SIG-M5 (cell line): ENCODE results near the gene ATP7B.

Source experiments
- DNase-seq: peaks from one replicate; lab custom pipeline; 2025; lab: John Stamatoyannopoulos, UW

ATP7B gene

GRCh38 chr13:51978796-51979556 is 32.3 kb downstream of the ATP7B start:
- DNase-seq: no peak

DNA sequence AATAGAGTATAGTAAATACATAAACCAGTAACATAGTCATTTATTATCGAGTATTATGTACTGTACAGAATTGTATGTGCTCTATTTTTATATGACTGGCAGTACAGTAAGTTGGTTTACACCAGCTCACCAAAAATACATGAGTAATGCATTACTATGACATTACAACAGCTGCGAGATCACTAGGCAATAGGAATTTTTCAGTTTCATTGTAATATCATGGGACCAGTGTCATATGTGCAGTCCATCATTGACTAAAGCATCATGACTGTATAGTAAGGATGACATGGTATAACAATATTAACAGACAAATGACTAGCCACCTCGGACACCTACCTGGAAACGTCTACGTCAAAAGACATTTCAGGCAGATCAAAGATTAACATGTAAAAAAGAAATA is 33.6 kb downstream of the ATP7B start:
- no peak for DNase-seq

- DNase-seq: no peak
These were observed 34.4 kb downstream of the ATP7B start for GRCh38 chr13:51976890-51977289.

DNA sequence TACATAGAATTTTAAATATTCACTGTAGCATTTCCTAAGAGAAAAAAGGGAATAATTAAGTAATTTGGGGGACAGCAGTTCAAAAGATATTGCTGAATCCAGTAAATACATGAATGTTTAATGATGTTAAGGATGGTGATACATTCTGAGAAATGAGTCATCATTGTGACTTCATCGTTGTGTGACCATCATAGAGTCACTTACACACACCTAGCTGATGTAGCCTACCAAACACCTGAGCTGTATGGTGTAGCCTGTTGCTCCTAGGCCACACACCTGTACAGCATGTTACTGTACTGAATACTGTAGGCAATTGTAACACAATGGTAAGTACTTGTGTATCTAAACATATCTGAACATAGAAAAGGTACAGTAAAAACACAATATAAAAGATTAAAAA is 34.8 kb downstream of the ATP7B start:
- DNase-seq: no peak

DNA sequence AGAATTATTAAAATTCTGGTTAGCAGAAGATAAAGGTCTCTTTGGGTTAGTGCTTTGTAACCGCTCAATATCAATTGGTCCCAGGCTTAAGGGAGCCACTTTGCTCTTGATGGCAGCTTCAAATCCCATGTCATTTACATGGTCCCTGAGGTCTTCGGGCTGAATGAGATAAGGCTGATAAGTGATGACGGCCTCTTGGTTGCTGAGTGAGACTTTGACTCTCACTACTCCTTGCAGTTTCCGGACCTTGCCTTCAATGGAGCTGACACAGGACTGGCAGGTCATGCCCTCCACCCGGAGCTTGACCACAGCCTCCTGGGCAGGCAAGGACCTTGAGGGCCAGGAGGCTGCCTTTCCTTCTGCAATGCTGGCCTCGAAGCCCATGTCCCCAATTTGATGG is 36.8 kb downstream of the ATP7B start:
- no peak for DNase-seq

DNA sequence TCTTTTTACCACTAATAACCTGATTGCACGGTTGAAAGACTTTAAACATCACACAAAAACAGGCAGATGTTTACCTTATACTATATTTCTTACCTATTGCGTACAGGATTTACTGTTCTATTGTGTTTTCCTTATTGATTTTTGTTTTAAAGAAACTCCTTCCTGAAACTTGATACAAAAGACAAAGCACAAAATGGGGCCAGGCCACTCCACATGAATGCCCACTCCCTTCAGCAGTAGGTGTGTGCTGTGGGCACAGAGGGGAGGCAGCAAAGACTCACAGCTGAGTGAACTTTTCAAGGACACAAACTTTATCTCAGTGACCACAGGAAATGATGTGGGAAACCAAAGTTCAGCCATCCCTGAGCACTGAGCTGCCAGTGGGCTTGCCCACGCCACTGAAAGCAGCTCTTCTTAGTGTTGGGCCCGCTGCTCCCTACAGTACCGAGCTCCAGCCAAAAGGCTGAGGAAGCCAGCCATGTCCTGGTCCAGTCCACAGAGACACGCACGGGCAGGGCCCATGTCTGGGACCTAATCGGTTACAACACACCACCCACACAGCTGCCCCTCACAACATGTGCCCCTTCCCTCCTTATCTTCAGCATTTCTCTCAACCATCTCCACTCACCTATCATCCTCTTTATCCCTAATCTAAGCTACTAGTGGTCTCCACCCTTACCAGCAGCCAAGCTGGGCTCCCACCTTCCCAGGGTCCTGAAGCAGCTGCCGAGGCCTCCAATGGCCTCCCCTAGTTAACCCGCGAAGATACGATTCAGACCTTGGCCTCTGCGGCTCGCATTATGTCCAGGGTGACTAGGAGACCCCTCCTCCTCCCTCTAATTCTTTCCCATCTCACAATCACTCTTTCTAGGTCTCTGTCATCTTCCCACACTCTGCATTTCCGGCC is 39.5 kb downstream of the ATP7B start:
- no peak for DNase-seq

DNA sequence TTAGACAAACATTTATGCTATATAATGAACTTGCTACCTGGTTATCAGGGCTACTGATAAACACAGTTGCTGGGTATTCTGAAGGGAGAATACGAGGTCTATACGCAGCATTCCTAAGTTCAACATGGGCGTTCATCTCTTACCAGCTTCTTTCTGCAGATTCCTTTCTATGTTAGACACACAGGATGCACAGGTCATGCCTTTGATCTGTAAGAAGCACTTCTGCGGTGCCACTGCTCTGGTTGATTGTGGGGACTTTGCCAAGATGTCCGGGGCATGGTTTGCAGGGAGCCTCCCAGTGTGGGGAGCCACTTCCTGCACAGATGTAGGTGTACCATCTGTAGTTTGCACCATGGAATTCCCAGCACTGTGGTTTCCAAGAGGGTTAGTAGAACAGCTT is 40.9 kb downstream of the ATP7B start:
- no peak for DNase-seq

- DNase-seq: no peak
These were observed 43.5 kb downstream of the ATP7B start for GRCh38 chr13:51967482-51968446.

DNA sequence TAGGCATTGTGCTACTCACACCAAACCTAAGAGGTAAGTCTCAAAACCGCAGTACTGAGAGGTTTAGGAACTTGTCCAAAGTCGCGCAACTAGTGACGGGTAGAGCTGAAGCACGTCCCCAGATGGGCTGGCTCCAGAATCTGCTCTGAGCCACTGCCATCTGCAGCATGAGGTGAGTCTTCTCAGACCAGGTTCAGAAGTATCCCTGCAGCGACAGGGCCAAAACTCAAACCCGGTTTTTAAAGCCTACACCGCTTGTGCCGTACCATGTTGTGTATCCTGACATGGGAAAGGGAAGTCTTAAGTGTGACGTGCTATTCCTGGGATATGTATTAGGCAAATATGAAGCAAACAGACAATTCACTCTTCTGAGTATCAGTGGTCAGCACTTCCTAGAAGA is 45.1 kb downstream of the ATP7B start:
- no peak for DNase-seq

GRCh38 chr13:51961493-51962403 is 49.5 kb downstream of the ATP7B start:
- DNase-seq: no peak

GRCh38 chr13:51960766-51961165 is 50.5 kb downstream of the ATP7B start:
- no peak for DNase-seq

- no peak for DNase-seq
These were observed 51.5 kb downstream of the ATP7B start for GRCh38 chr13:51959773-51960172.

- no peak for DNase-seq
These were observed 53.1 kb downstream of the ATP7B start for GRCh38 chr13:51958217-51958547.

DNA sequence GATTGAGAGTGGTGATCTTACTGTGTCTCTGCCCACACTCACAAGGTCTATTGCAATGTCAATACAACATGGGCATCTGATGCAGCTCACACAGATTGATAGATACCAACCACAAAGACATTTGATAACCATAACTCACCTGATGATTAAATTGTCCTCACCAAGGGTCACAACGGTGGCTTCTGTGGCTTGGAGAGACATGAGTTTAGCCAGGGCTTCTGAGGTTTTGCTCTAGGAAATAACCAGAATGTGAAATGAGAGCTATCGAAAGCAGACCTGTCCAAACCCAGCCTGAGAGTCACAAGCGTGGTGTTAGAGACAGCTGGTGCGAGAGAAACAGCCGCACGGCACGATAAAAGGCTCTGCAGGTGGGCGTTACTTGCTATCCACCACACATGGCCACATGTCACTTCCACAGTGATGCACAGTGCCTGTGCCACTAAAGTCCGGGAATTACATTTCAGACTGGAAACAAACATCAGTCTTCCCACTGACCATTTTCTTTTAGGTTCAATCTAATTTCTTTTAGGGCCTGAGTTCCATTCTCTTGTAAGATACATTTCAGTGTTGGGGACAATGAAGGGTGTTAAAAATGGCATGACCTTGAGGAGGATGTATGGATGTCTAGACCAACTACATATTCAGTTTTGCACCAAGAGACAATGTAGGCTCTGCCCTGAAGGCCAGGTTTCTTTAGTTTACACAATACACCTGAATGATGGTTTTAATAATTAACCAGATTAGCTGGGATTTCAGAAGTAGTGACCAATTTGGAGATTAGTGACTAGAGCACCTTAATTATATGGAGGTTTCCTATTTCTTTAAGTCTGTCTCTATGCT is 53.7 kb downstream of the ATP7B start:
- DNase-seq: no peak

- DNase-seq: no peak
These were observed 54.5 kb downstream of the ATP7B start for GRCh38 chr13:51956717-51957116.

- no peak for DNase-seq
These were observed 55.2 kb downstream of the ATP7B start for GRCh38 chr13:51955816-51956603.

GRCh38 chr13:51955281-51955771 is 55.9 kb downstream of the ATP7B start:
- DNase-seq: no peak

DNA sequence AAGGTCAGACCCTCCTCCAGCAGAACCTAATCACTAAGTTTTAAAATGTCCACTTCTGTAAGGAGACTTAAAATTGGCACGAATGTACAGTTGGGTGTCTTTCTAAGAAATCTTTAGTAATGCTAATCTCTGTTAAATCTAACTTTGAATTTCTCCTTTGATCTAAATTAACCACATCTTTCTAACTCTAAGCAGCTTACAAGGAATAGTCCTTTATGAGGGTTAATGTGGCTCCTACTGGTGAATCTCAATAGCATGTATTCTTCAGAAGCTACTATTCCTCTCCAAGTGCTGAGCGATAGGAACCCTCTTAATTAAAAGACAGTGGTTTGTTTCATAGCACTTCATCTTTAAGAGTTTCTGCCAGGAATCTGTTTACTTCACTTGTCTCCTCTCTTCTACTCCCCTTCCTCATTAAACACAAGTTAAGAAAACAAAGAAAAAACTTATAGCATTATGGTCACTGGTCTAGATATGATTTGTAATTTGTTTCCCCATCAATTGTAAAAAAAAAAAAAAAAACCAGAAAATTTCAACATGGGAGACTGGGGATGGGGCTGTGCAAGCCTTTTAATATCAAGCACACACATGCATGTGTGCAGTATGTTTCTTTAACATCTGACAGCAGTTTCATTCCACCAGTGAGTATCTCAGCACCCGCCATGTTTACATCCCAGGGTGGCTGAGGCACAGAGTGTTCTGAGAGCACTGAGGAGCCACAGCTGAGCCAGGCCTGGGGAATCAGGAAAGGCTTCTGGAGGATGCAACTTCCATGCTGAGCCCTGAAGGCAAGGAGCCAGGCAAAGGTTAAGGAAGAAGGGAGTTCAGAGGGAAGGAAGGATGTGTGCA is 57.7 kb downstream of the ATP7B start:
- DNase-seq: no peak
